GM12873 (cell line): ENCODE data around the gene SUCLG2.

Experiments used
- CTCF ChIP-seq: IDR thresholded peaks from 2 replicates; pipeline ENCODE4 v1.5.1; 2012; ENCODE audit warnings: low read depth, mild to moderate bottlenecking, moderate library complexity, low read length, control low read depth; ENCODE audit not compliant: insufficient read depth; ENCODE audit errors: missing control alignments

The SUCLG2 gene

GRCh38 chr3:67524046-67524445 is 130.4 kb downstream of the SUCLG2 start:
- TF ChIP-seq CTCF, result no peak

- TF ChIP-seq CTCF, result no peak
Measured at GRCh38 chr3:67522081-67522480, 132.3 kb downstream of the SUCLG2 start.

- no peak for TF ChIP-seq CTCF
Measured at GRCh38 chr3:67521053-67521646, 133.3 kb downstream of the SUCLG2 start.

GRCh38 chr3:67518236-67518635 is 136.2 kb downstream of the SUCLG2 start:
- TF ChIP-seq CTCF, result no peak

- no peak for TF ChIP-seq CTCF
Measured at GRCh38 chr3:67517781-67518180, 136.6 kb downstream of the SUCLG2 start.

- TF ChIP-seq CTCF, result no peak
Measured at GRCh38 chr3:67516496-67516895, 137.9 kb downstream of the SUCLG2 start.

- no peak for TF ChIP-seq CTCF
Measured at GRCh38 chr3:67515778-67516177, 138.6 kb downstream of the SUCLG2 start.
